ENCODE measurements around the gene TFDP1. TPM values are rescaled to one million over a fixed set of nuclear protein-coding genes. Genes with fewer than 3 reads are reported as not detected.

TFDP1 gene
- total RNA-seq, 1 donor from 2014 or later: 69.5 TPM

- no peak for DNase-seq (ENCODE audit: low read depth, low spot score)
These were observed 65.7 kb downstream of the TFDP1 start for GRCh38 chr13:113650275-113650674.

- DNase-seq (ENCODE audit: low read depth, low spot score): no peak
These were observed 66.2 kb downstream of the TFDP1 start for GRCh38 chr13:113650731-113651148.

GRCh38 chr13:113651511-113652403, 67.2 kb downstream of the TFDP1 start:
- no peak for DNase-seq (ENCODE audit: low read depth, low spot score)

- DNase-seq (ENCODE audit: low read depth, low spot score): no peak
These were observed 68.1 kb downstream of the TFDP1 start for GRCh38 chr13:113652404-113653263.

GRCh38 chr13:113653264-113654174, 69.0 kb downstream of the TFDP1 start:
- no peak for DNase-seq (ENCODE audit: low read depth, low spot score)

GRCh38 chr13:113654175-113654560, 69.6 kb downstream of the TFDP1 start:
- no peak for DNase-seq (ENCODE audit: low read depth, low spot score)

- DNase-seq (ENCODE audit: low read depth, low spot score): no peak
These were observed 70.2 kb downstream of the TFDP1 start for GRCh38 chr13:113654591-113655345.

GRCh38 chr13:113655346-113656002, 70.9 kb downstream of the TFDP1 start:
- no peak for DNase-seq (ENCODE audit: low read depth, low spot score)

- no peak for DNase-seq (ENCODE audit: low read depth, low spot score)
These were observed 71.5 kb downstream of the TFDP1 start for GRCh38 chr13:113656003-113656588.

GRCh38 chr13:113656831-113657671, 72.5 kb downstream of the TFDP1 start:
- no peak for DNase-seq (ENCODE audit: low read depth, low spot score)

GRCh38 chr13:113657851-113658741, 73.5 kb downstream of the TFDP1 start, which contains the start of gene ATP4B:
Gene ATP4B, minus strand, starts transcription at chr13:113658198. Its CDS starts 54 bp downstream, at chr13:113658144.
- DNase-seq (ENCODE audit: low read depth, low spot score): no peak

GRCh38 chr13:113658836-113659235, 74.3 kb downstream of the TFDP1 start:
- no peak for DNase-seq (ENCODE audit: low read depth, low spot score)

GRCh38 chr13:113659337-113659736, 74.8 kb downstream of the TFDP1 start:
- no peak for DNase-seq (ENCODE audit: low read depth, low spot score)

GRCh38 chr13:113660066-113660465, 75.5 kb downstream of the TFDP1 start:
- DNase-seq (ENCODE audit: low read depth, low spot score): no peak

- DNase-seq (ENCODE audit: low read depth, low spot score): no peak
These were observed 77.0 kb downstream of the TFDP1 start for GRCh38 chr13:113661509-113661908.

GRCh38 chr13:113663934-113664333, 79.4 kb downstream of the TFDP1 start:
- DNase-seq (ENCODE audit: low read depth, low spot score): no peak
